Measurements from ENCODE around the gene ATP1B3.
"Not testable (repeated sequence)": the region's sequence is repeated elsewhere in the genome, so short reads cannot be mapped to it uniquely, and the experiment has no call there.

Gene ATP1B3

DNA sequence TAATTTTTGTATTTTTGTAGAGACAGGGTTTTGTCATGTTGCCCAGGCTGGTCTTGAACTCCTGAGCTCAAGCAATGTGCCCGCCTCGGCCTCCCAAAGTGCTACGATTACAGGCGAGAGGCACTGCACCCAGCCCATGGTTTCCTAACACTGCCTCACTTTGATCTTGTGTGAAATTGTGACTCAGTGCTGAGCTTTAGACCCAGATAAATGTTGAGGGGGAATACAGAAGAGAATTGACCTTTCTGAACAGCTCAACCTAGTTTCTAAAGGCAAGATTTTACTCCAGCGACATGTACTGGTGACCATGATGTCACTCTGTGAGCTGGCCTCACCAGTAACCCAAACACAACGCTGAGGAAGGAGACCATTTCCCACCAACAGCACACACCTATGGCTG is 73.5 kb downstream of the ATP1B3 start:
- no peak for DNase-seq

DNA sequence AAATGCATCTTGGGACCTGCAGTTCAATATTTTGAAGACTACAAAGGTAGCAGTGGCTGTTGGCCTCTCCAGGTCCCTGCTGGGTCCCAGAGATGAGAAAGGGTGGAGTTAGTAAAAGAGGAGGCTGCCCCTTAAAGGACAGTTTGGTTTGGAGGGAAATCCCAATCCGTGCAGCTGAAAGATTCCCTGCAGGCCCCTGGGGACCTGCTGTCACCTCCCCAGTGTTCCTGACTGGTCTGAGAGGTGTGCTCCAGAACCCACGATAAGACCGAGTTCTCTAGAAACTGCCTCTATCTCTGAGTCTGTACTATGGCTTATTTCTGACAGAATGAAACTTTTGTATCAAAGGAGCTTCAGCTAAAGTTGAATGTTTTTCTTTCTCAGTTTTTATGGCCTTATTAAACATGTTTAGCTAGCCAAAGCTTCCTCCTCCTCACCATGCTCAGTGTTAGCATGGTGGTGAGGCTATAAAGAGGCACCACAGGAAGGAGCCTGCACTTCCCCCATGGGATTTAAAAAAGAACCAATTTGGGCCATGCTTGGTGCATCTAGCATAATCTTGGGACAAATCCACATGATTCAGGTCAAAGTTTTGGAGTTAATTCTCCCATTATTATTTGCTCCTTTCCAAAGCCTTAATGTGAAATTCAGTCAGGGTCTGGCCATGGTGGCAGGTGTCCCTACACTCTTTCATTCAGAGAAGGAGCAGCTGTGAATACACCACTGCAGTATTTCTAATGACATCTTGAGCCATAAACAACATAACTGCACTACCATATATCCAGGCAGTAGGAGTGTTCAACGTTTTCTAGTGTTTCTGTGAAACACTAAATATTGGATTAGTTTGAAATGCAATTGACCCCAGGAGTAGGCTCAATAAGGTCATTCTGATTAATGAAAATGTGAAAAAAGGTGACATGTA is 74.4 kb downstream of the ATP1B3 start:
- DNase-seq: no peak

DNA sequence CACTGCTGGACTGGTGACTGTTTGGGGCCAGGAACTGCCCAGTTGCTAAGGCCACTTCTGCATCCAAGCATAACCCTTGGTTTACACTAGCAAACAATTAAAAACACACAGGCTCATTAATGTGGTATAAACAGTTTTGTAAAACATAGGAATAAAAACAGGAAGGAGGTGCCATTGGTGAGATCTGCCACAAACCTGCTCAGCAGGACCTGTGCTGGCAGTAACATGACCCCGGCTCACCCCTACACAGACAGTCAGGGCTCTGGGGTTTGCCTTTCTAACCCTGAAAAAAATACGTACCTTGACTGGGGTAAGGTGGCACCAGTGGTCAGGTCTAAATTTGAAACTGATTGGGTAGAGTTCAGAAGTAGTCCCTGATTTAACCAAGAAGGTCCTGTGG is 76.2 kb downstream of the ATP1B3 start:
- DNase-seq: no peak

DNA sequence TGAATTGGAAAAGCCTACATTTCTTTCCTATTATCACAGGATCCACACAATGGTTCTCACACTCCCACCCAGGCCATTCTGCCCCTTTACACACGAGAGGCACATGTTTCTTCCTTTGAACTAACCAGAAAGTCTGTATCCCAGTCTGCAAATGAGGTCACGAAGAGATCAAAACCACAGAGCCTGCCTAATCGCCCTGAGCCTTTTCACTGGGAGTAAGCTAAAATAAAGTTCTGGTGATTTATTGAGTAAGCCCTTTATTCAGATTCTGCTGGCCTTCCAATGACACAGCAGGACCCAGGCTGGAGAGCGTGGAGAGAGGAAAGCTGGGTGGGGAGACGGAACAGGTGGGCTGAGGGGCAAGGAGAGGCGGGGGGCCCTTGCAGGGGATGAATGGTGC is 78.7 kb downstream of the ATP1B3 start:
- no peak for DNase-seq

DNA sequence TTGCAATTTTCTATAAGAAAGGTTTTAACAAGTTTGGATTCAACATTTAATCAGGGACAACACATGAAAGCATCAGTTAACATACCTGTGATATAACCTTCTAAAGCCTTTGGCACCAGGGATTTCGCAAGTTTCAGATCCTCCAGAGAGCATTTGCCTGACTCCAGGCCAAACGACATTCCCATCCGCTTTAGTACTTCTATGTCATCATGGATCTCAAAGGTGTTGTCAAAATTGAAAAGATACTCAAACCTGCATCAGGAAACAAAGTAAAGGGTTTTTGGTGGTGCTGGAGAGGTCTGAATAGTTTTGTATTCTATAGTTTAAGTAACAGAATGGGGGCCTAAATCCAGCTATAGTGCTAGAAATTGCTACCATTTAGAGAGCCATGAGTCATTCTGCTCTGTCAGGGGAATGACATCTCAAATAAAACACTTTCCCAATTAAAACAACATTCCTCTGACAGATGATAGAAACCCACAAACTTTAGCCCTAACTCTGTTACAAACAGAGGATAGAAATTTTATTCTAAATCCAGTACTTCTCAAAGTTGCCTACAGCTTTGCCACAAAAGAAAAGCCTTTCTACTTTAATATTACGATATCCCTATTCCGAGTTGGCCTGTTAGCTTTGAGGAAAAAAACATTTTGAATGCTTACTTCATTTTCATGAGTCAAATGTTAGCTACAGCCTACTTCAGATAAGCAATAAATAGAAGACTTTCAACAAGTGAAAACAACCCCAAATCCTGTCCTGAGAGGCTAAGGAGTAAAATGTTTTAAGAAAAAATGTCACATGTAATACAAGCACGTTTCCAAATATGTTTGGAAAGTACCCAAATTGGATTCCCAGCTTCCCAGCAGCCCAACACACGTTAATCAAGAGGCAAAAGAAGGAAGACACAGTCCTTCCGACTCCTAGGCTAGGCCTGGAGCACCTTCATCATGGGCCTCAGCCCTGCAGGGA is 83.4 kb downstream of the ATP1B3 start:
- no peak for DNase-seq

DNA sequence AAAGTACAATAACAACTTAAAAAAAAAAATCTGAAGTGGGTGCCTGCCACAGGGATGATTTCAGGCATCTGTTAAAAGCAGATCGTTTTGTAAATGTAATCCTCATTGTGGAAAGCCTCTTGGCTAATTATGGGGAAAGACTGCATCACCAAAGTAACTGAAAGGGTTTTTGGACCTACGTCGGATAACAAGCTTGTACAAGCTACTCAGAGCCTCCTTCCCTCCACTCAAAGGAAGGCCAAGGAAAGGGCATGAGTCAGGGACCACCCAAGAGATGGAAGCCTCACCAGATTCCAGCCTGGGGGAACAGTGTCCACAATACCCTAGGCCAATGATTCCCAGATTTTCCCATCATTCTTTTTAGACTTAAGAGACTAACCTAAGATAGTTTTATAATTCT is 84.3 kb downstream of the ATP1B3 start:
- DNase-seq: no peak

DNA sequence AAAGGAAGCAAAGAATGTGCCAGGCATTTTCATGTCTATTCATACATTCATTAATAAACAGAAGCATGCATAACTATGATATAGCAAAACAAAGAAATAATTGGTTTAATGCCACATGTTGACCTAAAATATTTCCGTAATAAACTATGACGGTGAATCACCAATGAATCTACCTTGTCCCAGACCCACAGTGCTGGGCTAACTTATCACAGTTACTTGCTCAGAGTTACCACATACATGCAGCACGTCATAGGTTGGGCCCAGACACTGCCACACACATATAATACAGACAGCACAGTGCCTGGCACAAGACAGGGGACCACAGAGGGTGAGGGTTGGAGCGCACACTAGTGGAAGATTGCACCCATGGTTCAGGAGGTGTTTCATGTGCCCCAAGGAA is 86.9 kb downstream of the ATP1B3 start:
- DNase-seq: no peak

DNA sequence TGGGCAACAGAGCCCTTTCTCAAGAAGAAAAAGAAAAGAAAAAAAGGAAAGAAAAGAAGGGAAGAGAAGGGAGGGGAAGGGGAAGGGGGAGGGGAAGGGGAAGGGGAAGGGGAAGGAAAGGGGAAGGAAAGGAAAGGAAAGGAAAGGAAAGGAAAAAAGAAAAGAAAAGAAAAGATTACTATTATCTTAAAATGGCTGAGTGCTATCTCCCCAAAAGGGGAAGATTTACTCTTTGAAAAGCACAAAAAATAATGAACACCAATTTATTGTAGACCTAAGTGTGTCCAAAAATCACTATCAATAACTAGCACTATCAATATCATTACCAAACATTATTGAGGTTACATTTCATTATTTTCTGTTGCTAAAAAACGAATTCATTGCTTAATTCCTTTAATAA is 89.0 kb downstream of the ATP1B3 start:
- no peak for DNase-seq

DNA sequence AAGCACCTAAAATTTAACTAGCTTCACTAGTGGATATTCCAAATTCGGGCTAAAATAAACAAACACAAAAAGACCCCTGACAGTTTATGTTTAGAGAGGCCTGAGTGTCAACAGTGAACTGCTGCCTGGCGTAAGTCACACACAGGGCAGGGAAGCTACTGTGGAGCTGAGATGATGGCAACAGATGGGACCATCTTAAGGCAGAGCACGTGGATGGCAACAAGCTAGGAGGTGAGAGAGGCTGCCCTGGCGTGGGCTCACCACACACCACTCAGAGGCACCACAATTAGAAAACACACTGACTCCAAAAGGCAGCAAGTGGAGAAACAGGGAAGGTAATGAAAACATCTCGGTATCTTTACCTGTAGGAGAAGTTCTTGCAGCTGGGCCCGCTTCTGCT is 93.3 kb downstream of the ATP1B3 start:
- no peak for DNase-seq

DNA sequence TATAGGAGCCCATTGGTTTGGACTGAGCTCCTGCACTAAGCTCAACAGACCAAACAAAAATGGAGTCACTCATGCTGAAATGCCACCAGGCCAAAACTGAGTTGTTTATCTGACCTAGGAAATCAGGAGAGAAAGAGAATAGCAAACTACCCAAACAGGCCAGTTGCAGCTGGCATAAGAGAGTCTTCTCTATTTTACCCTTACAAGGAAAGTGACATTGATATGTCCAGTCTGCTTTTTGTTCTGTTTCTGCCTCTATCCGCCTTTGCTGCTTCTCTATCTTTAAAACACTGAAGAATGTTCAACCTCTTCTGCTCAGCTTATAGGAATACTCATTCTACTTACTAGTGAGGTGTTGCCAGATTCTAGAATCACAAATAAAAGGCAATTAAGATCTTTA is 95.1 kb downstream of the ATP1B3 start:
- DNase-seq: no peak

DNA sequence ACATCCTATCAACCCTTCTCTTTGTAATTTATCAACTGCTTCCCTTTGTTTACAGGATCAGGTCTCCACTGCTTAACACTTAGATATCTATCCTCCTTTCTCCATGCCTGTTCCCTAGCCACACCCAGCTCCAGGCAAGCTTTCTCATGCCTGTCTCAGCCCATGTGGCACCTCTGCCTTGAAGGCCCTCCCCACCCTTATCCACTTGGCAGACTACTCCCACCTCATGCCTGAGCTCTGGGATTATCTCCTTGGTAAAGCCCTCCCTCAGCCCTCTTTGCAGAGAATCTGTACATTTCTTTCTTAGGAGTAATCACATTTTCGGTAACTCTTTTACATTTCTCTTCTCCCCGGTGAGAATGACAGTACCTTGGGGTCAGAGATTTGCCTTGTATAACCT is 96.0 kb downstream of the ATP1B3 start:
- no peak for DNase-seq

DNA sequence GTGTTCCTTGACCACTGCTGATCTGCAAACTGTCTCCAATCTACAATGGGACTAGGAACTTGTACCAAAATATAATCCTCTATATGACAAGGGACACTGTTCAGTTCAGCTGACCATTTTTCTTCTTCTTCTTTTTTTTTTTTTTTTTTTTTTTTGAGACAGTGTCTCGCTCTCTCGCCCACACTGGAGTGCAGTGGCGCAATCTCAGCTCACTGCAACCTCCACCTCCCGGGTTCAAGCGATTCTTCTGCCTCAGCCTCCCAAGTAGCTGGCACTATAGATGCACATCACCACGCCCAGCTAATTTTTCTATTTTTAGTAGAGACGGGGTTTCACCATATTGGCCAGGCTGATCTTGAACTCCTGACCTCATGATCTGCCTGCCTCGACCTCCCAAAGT is 98.3 kb downstream of the ATP1B3 start:
- DNase-seq: not testable (repeated sequence)
